ENCODE measurements around the gene AADACL3. TPM values are rescaled to one million over a fixed set of nuclear protein-coding genes. Genes with fewer than 3 reads are reported as not detected.

Gene AADACL3
- total RNA-seq, 4 donors from 2014 or later = not detected

- Histone ChIP-seq H3K4me1 (no peaks in the 10 kb centered on the region), H3K36me3 (no peaks in the 10 kb centered on the region), H3K27me3 (no peaks in the 10 kb centered on the region), H3K9me3 (no peaks in the 10 kb centered on the region), H3K27ac (no peak overlapping the region), H3K4me3 (no peak overlapping the region)
- TF ChIP-seq CTCF (IDR thresholded peaks at IDR 0.05) (no peak), POLR2A (IDR thresholded peaks at IDR 0.05) (no peak)
- intact Hi-C loops (cut with DNase I; ENCODE audit: low total_unique reads) = no loop called here
- DNase-seq = no peak
Measured at GRCh38 chr1:12696658-12697057, 19.3 kb upstream of the AADACL3 start.

DNA sequence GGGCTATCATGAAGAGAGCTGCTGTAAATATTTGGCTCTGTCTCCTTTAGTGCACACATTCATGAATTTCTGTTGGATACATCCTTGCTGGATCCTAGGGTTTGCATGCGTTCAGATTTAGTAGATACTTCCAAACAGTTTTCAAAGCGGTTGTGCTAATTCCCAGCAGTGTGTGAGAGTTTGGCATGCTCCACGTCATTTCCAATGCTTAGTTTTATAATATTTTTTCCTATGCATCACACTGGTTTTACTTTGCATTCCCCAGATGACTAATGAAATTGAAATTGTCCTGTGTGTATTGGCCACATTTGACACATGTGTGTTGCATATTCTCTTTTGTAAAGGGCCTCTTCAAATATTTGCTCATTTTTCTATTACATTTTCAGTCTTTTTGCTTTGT, 18.5 kb upstream of the AADACL3 start:
- no peak for TF ChIP-seq POLR2A (IDR thresholded peaks at IDR 0.05)
- TF ChIP-seq CTCF (IDR thresholded peaks at IDR 0.05) = no peak
- Histone ChIP-seq H3K27me3 (no peaks in the 10 kb centered on the region), H3K27ac (no peak overlapping the region), H3K9me3 (no peaks in the 10 kb centered on the region), H3K36me3 (no peaks in the 10 kb centered on the region), H3K4me3 (no peak overlapping the region), H3K4me1 (no peaks in the 10 kb centered on the region)
- intact Hi-C loops (cut with DNase I; ENCODE audit: low total_unique reads) = no loop called here
- no peak for DNase-seq

DNA sequence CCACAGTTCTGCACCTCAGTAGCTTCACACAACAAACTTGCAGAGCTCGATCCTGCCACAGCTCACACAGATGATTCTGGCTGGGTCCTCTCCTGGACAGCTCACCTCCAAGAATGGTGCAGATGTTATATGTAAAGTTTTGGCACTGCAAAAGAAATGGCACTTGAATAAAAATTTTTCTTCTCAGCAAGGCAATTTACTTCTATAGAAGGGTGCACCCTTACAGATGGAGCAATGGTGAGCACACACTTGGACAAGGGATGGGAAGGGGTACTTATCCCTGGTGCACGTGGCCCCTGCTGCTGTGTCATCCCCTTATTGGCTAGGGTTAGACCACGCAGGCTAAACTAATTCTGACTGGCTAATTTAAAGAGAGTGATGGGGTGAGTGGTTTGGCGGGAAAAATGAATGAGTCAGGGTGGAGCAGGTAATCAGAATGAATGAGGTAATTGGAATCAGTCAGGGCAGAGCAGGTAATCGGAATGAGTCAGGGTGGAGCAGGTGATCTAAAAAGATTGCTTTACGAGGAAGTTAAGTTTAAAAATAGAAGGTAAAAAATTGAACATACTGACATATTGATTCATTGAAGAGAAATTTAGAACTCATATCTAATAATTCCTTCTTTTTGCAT, 12.0 kb upstream of the AADACL3 start:
- Histone ChIP-seq H3K27ac (no peak overlapping the region), H3K4me3 (no peak overlapping the region), H3K9me3 (no peaks in the 10 kb centered on the region), H3K4me1 (no peaks in the 10 kb centered on the region), H3K36me3 (no peaks in the 10 kb centered on the region), H3K27me3 (no peaks in the 10 kb centered on the region)
- intact Hi-C loops (cut with DNase I; ENCODE audit: low total_unique reads) = no loop called here
- no peak for TF ChIP-seq CTCF (IDR thresholded peaks at IDR 0.05)
- no peak for TF ChIP-seq POLR2A (IDR thresholded peaks at IDR 0.05)
- no peak for DNase-seq

- no peak for DNase-seq
- intact Hi-C loops (cut with DNase I; ENCODE audit: low total_unique reads) = no loop called here
- TF ChIP-seq CTCF (IDR thresholded peaks at IDR 0.05) = no peak
- no peak for TF ChIP-seq POLR2A (IDR thresholded peaks at IDR 0.05)
Measured at GRCh38 chr1:12706061-12706460, 9.8 kb upstream of the AADACL3 start.

GRCh38 chr1:12708396-12709090, 7.4 kb upstream of the AADACL3 start:
- Histone ChIP-seq H3K27ac (no peak overlapping the region), H3K4me1 (no peaks in the 10 kb centered on the region), H3K27me3 (no peaks in the 10 kb centered on the region), H3K4me3 (no peak overlapping the region), H3K9me3 (no peaks in the 10 kb centered on the region), H3K36me3 (no peaks in the 10 kb centered on the region)
- DNase-seq = no peak
- intact Hi-C loops (cut with DNase I; ENCODE audit: low total_unique reads) = no loop called here
- no peak for TF ChIP-seq POLR2A (IDR thresholded peaks at IDR 0.05)
- no peak for TF ChIP-seq CTCF (IDR thresholded peaks at IDR 0.05)

More at GRCh38 chr1:12706061-12706460, 9.8 kb upstream of the AADACL3 start:
- Histone ChIP-seq H3K27me3 (no peaks in the 10 kb centered on the region), H3K9me3 (no peaks in the 10 kb centered on the region), H3K4me3 (no peak overlapping the region), H3K27ac (no peak overlapping the region), H3K4me1 (no peaks in the 10 kb centered on the region), H3K36me3 (no peaks in the 10 kb centered on the region)

All from uterus (tissue), 4 donors.